Activated T-helper 1 cell treated with anti-CD3 and anti-CD28 coated beads, Interleukin-2, amount 50 U/mL, for 16 hours (primary cell): ENCODE measurements around the gene PNPLA6.

ENCODE experiments used
- DNase-seq, 2 donors: peaks; one replicate each; pipeline ENCODE4 v3.0.0-alpha.2; 2020; ENCODE audit warnings: low read depth in 1 of 2, low spot score in 1 of 2

PNPLA6 gene

DNA sequence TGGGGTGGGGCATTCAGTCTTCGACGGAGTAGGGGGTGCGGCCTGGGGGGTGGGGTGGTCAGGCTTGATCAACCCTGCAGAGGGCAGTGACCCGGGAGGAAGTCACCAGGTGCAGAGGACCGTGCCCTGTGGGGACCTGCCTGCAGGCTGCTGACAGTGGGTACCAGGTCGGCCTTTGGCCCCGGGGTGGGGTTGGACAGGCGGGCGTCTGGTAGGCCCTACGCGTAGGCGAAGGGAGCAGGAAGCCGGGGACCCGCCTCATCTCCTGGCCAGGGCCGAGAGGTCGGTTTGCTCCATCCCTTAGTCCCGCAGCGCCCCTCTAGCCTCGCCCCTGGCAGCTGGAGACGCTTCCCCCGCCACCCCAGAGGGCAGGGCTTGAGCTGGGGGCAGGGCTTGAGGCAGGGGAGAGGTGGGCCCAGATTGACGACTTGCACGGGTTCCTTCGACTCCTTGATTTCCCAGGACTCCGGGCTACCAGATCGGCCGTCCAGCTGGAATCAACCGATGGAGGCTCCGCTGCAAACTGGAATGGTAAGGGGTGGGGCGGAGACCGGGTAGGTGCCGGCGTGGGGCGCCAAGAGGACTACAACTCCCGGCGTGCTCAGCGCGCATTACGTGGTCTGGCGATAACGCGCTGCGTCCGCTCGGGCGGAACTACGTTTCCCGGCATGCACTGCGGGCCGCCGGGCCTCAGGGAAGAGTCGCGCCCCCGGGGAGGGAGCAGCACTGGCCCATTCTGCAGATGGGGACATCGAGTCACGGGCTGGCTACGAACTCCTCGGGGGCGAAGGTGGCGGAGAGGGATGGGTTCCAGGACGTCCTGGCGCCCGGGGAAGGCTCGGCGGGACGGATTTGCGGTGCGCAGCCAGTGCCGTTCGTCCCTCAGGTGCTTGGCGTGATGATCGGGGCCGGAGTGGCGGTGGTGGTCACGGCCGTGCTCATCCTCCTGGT, at the start of gene PNPLA6:
TSS of gene PNPLA6 (plus strand) at position 671 of the 951 bp plus-strand sequence. CDS start at position 743, 72 bp downstream.
- DNase-seq = peak; percentile 85 to 88

DNA sequence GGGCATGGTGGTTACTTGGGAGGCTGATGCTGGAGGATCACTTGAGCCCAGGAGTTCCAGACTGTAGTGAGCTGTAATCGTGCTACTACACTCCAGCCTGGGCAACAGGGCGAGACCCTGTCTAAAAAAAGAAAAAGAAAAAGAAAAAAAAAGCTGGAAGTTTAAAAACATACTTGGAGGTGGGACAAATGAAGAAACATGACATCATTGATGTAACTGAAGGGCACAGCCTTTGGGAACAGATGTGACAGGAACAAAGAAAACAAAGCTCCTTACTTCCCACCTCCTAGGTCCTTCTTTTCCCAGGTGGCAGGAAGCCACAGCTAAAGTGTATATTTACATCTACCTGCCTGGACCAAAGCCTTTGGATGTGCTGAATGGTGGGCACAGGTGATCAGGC, 48.6 kb upstream of the PNPLA6 start:
- no peak for DNase-seq

DNA sequence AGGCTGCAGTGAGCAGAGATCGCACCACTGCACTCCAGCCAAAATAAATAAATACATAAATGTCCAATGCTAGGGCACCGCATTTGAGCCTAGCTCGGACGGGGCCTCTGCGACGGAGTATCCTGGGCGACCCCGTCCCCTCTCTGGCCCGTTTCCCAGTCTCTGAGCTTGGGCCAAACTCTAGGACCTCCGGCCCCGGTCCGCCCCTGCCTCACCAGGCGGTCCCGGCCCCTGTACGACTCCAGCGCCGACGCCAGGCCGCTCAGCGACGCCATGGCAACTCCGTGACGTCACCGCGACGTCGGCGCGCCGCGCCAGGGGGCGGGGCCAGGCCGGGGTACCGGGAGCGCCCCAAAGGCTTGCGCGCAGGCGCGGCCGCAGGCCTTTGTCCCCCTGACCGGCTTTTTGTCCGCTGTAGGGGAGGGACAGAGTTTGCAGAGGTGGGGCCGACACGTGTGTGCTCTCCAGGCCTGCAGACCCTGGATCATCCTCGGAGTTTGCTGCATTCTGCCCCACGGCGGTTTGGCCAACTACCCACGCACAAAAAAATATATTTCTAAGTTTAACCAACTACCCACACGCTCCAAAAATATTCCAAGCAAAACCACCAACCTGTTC, 46.7 kb upstream of the PNPLA6 start, which contains the start of gene PEX11G:
TSS of gene PEX11G (minus strand) at position 300 of the 618 bp plus-strand sequence. CDS start at position 275, 25 bp downstream.
- peak; percentile 86 to 88 for DNase-seq

DNA sequence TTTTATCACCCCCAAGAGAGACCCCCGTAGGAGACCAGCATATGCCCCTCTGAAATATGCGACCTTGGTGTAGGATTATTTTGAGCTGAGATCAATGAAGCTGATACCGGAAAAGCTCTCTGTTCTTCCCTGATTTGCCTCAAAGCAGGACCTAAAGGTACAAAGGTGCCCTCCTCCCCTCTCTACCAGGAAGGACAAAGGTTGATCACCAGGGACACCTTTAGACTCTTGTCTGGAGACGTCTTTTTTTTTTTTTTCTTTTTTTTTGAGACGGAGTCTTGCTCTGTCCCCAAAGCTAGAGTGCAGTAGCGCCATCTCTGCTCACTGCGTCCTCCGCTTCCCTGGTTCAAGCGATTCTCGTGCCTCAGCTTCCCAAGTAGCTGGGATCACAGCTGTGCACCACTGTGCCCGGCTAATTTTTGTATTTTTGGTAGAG, 45.9 kb upstream of the PNPLA6 start:
- no peak for DNase-seq

DNA sequence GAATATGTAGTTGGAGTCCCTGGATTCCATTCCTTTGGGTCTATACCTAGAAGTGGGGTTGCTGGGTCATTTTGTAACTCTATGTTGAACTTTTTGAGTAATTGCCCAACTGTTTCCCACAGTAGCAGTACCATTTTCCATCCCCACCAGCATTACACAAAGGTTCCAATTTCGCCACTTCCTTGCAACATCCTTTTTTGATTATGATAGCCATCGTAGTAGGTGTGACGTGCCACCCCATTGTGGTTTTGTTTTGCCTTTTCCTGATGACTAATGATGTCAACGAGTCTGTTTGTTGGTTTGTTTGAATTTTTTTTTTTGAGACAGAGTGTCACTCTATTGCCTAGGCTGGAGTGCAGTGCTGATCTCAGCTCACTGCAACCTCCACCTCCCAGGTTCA, 43.4 kb upstream of the PNPLA6 start:
- no peak for DNase-seq

DNA sequence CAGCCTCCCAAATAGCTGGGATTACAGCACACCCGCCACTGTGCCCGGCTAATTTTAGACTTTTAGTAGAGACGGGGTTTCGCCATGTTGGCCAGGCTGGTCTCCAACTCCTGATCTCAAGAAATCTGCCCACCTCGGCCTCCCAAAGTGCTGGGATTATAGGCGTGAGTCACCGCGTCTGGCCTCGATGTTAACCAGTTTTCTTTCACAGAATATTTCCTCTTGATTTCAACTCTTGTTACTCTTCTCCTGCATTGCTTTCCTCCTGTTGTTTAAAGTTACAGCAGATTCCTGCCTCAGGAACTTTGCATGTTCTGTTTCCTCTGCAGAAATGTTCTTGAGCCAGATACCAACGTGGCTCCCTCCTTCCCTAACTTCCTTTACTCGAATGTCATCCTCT, 43.0 kb upstream of the PNPLA6 start:
- DNase-seq = no peak

DNA sequence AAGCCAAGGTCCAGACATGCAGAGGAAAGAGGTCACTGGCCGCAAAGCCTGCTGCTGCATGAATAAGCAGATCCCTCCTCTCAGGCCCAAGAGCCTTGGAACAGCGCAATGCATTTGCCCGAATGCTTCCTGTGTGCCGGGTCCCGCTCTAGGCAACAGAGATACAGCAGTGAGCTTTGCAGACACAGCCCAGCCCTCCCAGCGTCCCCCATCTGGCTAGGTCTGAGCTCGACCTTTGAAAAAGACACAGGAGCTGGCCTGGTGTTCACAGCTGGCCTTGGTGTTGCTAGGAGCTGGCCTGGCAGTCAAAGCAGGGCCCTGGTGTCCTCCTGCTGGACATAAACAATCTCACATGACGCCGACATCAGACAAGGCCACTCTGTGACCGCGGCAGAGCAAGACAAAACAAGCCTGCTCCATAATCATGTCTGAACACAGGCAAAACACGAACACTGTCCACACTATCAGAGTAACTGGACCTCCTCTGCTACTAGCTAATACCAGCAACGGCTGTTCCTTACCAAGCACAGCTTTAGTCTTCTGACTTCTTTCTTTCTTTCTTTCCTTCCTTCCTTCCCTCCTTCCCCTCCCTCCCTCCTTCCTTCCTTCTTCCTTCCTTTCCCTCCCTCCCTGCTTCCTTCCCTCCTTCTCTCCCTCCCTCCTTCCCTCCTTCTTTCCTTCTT, 41.0 kb upstream of the PNPLA6 start:
- no peak for DNase-seq

DNA sequence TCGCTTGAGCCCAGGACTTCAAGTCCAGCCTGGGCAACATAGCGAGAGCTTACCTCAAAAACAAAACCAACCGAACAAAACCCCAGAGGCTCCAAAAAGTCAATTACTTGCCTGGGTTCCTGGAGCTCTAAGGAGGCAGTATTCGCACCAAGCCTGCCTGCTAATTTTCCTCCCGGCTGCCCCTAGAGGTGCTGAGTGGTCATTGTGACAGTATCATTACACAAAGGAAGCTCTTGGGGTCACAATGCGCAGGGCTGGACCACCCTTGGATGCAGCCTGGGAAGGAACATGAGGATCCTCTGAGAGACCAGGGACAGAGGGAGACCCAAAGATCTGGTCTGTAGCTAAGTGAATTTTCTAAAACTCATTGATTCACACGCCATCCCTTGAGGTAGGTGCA, 38.2 kb upstream of the PNPLA6 start:
- DNase-seq = no peak

DNA sequence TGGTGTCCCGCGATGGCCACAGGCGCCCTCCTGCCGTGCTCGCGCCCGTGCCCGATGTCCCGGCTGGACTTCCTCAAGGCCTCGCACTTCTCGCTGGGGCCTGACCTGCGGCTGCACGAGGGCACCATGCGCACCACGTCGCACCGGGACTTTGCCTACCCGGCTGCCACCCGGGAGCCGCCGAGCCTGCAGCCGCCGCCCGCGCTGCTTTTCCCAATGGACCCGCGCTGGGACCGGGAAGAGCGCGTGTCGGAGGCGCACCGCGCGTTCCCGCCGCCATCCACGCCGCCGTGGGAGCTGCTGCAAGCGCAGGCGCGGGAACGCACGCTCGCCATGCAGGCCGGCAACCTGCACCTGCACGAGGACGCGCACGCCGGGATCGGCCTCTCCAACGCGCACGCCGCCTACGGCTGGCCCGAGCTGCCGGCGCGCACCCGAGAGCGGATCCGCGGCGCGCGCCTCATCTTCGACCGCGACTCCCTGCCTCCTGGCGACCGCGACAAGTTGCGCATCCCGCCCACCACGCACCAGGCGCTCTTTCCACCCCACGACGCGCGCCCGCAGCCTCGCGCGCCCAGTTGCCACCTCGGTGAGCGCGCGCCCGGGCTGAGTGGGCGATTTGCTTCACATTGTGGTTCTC, 34.6 kb upstream of the PNPLA6 start:
- DNase-seq = peak in 1 of 2 donors; percentile 12

DNA sequence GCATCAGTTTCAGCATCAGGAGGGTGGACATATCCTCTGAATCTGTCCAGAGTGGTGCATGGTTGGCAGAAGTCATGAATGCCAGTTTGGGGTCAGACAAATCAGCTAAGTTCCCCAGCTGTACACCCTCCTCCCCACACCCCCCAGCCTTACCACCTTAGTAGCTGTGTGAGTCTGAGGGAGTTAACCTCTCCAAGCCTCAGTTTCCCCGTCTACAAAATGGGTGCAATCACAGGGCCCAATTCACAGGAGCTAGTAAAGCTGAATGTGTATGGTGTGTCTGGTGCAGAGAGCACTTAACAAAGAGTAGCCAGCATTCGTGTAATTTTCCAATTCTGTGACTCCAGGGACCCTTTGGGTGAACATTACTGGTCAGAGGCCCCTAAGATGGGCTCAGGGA, 33.0 kb upstream of the PNPLA6 start:
- no peak for DNase-seq

DNA sequence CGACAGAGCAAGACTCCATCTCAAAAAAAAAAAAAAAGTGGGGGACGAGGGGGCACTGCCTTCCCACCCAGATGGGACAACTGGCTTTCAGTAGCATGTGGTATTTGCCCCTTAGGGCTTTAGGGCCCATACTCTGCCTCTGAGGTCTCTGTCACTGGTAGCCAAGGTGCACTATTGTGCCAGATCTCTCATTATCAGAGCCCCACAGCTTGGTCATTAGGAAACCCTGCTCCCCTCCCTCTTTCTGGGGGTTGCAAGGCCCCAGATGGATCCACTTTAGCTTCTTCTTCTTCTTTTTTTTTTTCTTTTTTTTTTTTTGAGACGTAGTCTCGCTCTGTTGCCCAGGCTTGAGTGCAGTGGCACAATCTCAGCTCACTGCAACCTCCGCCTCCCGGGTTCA, 30.8 kb upstream of the PNPLA6 start:
- DNase-seq = no peak

DNA sequence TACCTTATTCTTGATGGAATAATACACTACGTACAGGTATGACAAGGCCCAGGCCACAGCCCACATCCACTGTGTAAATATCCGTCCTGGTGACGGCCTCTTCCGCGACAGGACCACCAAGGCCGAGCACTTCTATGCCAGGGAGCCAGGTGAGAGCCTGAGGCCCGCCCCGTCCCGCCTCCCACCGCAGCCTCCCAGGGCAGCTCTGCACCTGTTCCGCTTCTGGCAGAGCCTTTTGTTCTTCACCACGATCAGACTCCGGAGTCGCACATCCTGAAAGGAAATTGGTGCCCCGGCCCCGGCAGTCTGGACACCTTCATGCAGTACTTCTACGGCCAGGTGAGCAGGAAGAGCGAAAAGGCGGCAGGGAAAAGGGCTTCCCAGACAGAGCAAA, 30.2 kb upstream of the PNPLA6 start:
- DNase-seq = no peak

DNA sequence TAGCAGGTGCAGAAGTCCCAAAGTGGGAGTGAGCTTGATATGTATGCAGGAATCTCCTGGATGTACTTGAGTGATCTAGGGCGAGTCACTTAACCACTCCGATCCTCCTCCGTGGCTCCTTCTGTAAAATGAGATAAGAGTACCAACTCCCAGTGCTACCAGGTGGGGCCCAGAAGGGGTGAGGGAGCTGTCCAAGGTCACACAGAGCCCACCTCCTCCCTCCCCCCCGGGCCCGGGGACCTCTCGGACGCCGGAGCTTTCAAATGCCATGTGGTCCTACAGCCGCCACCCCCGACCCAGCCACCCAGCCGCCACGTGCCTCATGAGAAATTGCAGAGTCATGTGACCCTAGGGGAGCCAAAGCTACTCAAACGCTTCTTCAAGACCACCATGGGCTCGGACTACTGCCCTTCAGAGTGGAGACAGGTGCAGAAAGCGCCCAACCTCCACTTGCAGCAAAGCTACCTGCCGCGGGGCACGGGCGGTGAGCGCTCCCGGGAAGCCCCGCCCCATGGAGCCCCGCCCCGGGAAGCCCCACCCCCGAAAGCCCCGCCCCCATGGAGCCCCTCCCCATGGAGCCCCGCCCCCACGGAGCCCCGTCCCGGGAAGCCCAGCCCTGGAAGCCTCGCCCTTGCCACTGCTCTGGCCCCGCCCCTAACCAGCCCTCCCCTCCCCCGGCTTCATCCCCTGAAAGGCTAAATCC, 29.7 kb upstream of the PNPLA6 start:
- no peak for DNase-seq

DNA sequence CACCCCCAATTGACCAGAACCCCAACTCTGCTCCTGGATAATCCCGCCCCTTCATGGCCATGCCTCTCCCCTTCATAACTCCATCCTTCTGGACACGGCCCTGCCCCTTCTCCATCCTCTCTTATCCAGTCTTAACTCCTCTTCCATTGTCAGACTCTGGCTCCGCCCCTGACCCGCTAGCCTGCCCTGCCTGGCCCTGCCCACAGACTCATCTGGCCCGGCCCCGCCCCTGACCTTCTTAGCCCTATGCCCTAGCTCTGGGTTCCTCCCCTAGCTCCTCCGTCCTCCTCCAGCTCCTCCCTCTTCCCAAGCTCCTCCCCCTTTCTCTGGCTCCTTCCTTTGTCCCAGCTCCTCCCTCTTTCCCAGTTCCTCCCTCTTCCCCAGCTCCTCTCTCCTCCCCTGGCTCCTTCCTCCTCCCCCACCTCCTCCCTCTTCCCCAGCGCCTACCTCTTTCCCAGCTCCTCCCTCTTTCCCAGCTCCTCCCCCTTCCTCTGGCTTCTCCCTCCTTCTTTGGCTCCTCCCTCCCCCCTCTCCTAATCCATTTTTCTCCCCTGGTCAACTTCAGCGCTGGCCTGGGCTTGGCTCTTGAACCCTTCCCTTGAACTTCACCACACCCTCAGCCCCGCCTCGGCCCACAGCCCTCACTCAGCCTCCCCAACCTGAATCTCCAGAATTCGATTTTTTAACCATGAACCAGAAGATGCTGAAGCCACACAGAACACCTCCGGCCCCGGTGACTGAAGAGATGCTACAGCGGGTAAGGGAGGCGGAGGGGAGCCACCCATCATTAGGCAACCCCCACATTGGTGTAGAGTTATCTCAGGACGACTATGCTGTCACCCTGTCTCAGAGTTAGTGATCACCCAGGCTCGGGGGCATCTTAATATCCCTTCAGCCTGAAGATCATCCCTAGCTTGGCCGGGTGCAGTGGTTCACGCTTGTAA, 28.9 kb upstream of the PNPLA6 start:
- DNase-seq = no peak

DNA sequence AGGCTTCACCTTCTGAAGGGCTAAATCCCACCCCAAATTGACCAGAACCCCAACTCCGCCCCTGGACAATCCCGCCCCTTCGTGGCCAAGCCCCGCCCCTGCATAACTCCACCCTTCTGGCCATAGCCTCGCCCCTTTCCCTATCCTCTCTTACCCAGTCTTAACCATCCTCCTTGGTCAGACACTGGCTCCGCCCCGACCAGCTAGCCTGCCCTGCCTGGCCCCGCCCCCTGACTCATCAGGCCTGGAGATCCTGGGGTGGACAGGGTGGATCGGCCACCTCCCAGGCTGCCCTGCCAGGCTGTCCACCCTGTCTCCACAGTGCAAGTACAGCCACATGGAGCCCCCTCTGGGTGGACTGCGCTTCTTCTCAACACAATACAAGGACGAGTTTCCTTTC, 27.6 kb upstream of the PNPLA6 start:
- DNase-seq = no peak

DNA sequence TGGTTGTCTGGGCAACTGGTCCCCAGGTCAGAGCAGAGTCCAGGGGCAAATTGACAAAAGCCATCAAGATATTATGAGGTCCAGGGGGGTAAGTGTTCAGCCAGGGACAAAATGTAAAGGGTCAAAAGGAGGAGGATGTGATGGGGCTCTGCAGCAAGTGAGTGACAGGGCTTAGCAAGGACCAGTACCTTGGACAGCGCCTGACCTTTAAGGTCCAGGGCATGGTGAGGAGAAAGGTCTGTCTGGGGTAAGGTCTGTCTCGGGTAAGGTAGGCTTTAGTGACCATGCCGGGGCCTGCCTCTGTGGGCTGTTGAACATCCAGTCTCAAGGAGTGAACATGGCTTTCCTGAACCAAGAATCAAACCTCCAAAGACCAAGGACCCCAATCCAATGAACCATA, 25.9 kb upstream of the PNPLA6 start:
- DNase-seq = no peak

DNA sequence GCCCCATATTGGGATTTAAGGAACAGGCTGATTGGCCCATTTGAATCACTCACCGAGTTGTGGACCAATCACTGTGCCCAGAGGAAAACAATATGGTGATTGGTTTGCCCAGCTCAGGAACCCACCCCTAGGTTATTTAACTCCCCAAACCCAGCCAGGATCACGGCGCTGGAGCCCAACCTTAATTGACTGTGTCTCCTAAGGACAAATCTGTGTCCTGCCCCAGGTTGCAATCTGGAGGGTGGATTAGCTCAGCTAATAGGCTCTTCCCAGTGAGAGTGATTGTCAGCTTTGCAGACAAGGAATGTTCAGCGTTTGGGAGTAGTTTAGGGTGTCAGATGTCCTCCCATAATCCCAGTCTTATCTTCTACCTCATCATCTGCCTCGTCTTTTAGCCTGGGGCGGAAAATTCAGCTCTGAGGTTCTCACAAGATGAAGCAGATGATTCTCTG, 23.1 kb upstream of the PNPLA6 start:
- no peak for DNase-seq

DNA sequence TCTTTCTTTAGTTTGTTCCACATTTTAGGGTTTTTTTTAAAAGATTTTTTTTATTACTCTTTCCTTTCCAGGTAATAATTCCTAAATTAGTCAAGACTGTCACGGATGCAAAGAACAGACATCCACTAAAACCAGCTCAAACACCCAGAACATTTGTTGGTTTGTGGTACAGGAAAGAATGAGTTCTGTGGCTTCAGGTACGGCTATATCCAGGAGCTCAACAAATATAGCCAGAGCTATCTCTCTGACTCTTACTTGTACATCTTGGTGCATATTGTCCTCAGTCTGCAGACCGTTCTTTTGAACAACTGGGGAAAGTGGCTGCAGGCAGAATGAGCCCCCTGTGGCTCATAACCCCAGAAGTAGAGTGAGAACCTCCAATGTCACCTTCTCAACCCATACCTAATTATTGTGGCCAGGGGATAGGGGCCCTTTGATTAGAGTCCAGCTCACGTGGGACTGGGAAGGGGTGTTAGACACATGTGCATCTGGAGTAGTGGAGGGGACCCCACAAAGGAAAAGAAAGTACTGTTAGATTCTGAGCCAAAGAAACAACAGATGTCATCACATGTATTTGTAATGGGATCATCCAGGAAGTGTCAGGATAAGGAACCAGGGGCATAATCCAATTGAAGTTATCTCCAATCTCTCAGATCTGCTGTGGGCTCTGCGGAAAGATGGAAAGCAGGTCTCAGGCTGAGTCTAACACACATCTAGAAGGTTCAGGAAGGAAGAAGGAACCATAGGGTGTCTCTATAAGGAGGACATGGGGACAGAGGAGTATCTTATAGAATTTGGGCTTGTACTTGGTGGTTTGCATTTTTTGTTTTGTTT, 21.5 kb upstream of the PNPLA6 start:
- no peak for DNase-seq
